GM18951 (cell line): Measurements from ENCODE around the gene PLAU.
"Not testable (repeated sequence)": the region's sequence is repeated elsewhere in the genome, so short reads cannot be mapped to it uniquely, and the experiment has no call there.

ENCODE experiments used
- POLR2A ChIP-seq: IDR thresholded peaks from 4 replicates; pipeline ENCODE4 v1.6.1; 2011; ENCODE audit warnings: mild to moderate bottlenecking; ENCODE audit not compliant: insufficient read length, insufficient read depth; ENCODE audit errors: extremely low read depth
- in situ Hi-C: fragments of 300-500 bp; cut with MboI; formaldehyde crosslinking; loops from one replicate; pipeline ENCODE4 v1.12.0; 2022; ENCODE audit warnings: low sequenced_read_pairs, mixed read lengths, inconsistent platforms; ENCODE audit not compliant: unreplicated experiment

The PLAU gene

DNA sequence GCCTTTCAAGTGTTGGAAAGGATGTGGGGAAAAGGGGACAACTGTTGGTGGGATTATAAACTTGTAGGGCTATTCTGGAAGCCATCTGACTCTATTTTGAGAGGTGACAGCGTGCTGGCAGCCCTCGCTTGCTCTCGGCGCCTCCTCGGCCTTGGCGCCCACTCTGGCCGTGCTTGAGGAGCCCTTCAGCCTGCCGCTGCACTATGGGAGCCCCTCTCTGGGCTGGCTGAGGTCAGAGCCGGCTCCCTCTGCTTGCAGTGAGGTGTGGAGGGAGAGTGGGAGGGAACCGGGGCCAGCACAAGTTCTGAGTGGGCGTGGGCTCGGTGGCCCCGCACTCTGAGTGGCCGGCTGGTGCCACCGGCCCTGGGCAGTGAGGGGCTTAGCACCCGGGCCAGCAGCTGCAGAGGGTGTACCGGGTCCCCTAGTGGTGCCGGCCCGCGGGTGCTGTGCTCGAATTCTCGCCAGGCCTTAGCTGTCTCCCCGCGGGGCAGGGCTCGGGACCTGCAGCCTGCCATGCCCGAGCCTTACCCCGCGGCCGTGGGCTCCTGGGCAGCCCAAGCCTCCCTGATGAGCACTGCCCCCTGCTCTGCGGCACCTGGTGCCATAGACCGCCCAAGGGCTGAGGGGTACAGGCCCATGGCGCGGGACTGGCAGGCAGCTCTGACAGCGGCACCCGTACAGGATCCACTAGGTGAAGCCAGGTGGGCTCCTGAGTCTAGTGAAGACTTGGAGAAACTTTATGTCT is 33.6 kb downstream of the PLAU start:
- TF ChIP-seq POLR2A = no peak
- in situ Hi-C loops = no loop called here

DNA sequence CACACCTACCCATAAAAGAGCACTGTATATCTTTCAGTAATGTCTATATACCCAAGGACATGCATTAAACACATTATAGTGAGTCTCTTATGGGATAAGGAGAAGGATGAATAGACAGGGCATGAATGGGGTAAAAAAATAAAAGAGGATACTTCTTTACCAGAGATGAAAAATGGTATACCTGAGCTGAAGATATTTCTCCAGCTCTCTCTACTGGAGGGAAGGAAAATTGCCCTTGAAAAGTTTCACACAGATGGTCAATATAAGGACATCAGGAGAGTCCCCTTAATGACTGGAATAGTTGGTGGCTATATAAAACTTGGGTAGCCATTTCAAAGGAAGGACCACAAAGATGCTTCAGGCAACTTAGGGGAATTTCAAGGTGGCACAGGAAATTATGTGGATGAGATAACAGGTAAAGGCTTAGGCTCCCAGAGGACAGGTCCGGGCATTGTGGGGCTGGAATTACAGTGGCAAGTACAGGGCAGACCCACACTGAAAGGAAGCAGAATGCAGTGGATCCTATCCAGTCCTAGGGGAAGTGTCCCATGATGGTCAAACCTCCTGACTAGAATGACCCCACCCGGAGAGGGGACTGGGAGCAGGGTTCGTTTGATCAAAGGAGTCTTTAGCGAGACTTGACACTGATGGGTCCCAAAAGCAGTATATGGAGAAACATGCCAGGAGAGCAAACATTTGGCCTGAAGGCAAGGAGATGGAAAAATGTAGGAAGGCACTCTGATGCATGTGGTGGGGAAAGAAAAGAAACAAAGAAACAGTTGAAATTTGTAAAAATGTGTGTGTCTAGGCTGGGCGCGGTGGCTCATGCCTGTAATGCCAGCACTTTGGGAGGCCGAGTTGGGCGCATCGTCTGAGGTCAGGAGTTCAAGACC is 35.6 kb downstream of the PLAU start:
- TF ChIP-seq POLR2A = no peak
- in situ Hi-C loops = no loop called here

DNA sequence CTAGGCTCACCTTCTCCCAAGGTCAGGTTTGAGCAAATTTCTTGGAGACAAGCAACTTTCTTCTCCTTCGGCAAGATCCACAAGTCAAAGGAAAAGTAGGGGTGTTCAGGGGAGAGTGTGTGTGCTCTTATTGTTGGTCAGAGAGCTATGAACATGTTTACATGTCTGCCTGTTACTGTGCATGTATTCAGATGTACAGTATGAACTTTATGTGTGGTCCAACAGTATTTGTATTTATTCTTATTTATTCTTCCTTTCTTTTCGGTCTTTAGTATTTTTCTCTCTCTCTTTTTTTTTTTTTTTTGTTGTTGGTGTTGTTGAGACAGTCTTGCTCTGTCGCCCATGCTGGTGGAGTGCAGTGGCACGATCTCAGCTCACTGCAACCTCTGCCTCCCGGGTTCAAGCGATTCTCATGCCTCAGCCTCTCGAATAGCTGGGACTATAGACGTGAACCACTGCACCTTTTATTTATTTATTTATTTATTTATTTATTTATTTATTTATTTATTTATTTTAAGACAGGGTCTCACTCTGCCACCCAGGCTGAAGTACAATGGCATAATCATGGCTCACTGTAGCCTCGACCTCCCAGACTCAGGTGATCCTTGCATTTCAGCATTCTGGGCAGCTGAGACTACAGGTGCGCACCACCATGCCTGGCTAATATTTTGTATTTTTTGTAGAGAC is 38.2 kb downstream of the PLAU start:
- in situ Hi-C loops = no loop called here
- TF ChIP-seq POLR2A = no peak

DNA sequence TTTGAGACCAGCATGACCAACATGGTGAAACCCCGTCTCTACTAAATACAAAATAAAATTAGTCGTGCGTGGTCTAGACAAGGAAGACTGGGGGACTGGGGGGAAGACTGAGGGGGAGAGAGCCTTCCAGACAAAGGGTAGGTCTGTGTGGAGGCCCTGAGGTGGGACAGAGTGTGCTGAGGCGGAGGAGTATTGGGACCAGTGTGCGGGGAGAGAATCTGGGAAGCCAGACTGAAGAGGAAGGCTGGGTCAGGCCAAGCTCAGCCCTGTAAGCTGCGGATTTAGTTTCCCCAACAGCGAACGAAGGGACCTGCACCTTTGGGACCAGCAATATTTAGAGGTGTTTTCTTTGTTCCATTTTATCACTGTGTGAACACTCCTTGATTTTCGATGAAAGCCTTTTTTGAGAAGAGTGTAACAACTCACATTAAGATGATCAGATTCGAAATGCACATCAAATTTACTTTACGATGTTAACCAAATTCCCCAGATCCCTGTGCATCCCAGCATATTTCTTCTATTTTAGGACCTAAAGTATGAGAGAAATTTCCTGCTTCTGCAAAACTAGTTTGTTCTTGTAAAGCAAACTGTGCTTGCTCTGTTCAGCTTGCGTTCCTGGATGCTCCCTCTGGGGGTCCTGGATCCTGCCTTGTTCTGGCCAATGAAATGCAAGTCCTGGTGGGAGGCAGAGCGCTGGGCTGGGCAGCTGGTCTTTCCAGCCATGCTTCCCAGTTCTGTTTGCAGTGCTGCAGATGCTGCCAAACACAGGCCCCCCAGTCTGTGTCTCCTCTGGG is 39.4 kb downstream of the PLAU start:
- TF ChIP-seq POLR2A = no peak

DNA sequence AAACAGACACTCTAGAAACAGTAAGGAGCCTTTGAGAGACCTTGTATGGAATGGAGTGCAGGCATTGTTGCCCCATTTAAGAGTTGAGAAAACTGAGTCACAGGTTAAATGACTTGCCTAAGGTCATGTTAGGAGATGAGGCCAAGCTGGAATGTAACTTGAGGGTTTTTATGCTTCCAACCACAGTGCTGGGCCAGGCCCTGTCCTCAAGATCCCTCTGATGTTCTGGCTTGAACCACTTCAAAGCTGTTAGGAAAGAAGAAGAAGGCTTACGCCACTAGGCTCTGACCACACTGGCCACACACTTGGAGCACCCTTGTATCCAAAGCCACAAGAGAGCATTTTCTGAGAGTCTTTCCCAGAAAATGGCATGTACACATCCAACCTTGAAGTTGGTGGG is 42.7 kb downstream of the PLAU start:
- no peak for TF ChIP-seq POLR2A
- in situ Hi-C loops = no loop called here

More for the DNA sequence above, 39.4 kb downstream of the PLAU start:
- in situ Hi-C loops = no loop called here

DNA sequence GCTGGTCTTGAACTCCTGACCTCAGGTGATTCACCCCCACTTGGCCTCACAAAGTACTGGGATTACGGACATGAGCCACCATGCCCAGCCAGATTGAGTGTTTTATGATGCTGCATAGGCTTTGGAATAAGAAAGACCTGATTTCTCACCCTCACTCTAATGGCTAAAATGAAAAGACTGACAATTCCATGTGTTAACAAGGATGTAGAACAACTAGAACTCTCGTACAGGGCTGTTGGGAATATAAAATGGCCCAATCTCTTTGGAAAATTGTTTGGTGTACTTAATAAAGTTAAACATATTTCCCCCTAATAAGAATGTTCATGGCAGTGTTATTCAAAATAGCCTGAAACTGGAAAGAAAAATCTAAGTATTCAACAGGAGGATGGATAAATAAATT is 43.8 kb downstream of the PLAU start:
- in situ Hi-C loops = no loop called here
- no peak for TF ChIP-seq POLR2A

DNA sequence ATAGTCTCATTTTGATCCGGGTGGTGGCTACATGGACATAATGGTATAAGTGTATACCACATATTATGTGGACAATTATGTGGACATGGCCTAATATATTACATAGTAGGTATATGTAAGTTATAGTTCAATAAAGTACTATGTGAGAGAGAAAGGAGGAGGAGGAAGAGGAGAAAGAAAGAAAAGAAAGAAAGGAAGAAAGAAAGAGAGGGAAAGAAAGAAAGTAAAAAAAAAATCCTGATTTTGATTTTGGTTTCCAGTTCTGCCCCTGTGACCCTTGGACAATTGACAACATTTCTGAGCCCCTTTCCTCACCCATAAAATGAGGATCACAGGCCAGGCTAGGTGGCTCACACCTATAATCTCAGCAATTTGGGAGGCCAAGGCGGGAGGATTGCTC is 44.8 kb downstream of the PLAU start:
- in situ Hi-C loops = no loop called here
- TF ChIP-seq POLR2A = no peak

DNA sequence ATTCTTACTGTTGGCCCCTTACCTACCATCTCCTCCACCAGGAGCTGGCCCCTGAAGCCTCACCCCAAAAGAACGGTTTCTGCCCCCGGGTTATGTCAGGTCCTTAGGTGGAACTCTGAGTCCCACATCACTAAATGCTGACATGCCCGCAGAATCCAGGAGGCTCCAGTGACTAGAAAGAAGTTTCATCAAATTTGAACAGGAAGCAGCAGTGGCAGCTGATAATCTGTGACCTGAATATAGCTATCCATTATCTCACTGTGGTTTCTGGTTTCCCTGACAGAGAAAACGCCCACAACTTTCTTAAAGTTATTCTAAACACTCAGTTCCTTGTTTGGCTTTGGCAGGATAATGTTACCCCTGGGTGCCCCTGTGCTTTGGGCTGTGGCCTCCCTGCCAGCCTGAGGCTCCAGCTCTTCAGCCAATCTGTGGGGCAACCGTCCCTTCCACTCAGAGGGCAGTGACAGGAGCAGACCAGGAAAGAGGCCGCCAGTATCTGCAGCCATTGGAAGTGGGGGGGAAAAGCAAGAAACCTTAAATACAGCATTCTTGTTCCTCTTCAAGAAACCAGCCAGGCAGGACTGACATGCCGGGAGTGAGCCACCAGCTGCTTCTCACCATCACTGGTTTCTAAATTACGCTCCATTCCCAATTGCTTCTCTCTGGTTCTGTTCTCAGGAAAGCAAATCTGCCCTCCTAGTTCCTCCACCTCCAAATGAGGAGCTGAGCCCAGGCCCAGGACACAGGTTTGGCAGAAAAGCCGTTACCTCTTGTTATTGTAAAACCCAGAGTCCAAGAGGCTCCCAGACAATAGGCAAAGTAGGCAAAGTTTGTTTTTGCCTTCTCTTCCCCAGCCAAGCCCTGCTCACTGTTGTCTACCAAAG is 45.8 kb downstream of the PLAU start:
- no peak for TF ChIP-seq POLR2A
- in situ Hi-C loops = no loop called here

DNA sequence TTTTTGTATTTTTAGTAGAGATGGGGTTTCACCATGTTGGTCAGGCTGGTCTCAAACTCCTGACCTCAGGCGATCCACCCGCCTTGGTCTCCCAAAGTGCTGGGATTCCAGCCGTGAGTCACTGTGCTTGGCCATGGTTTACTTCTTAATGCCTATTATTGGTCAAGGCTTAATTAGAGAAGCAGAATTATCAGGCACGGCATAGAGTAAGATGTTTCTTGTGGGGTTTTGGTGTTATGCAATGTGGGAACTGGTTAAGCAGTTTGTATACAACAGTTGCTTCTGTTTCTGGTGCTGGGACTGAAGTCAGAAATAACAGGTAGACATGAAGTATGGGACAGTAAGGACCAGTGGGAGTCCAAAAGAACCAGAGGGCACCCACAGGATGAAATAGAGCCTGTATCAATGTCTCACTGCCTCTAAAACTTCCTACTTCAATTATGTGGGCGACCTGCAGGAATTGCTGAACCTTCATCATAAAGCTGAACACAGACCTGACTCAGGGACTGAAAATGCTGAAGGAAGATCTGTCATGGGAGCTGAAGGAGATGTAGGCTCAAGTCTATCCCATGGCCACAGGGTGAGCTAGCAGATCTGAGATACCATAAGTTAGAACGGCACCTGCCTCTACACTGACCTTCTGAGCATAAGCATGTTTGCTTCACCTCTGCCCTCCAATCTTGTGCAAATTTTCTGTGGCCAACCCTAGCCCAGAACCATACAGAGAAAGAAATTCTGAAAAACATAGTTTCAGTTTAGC is 48.7 kb downstream of the PLAU start:
- TF ChIP-seq POLR2A = no peak
- in situ Hi-C loops = no loop called here

DNA sequence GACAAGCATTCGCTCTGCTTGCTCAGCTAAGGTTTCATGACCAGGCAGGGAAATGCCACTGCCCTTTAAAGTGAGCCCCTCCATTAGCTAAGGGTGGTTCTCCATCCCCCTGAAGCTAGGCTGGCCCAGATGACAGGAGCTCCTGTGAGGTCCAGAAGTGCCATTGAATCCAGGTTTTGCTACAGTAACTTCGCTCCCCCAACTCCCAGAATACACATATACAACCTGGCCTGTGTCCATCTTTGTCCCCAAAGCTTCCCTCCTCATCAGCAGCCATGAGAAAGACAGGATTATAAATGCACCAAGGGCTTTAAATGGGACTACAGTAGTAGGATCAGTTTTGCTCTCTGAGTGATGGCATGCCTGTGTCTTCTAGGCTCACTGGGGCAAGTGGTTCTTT is 51.5 kb downstream of the PLAU start:
- TF ChIP-seq POLR2A = no peak
- in situ Hi-C loops = no loop called here

DNA sequence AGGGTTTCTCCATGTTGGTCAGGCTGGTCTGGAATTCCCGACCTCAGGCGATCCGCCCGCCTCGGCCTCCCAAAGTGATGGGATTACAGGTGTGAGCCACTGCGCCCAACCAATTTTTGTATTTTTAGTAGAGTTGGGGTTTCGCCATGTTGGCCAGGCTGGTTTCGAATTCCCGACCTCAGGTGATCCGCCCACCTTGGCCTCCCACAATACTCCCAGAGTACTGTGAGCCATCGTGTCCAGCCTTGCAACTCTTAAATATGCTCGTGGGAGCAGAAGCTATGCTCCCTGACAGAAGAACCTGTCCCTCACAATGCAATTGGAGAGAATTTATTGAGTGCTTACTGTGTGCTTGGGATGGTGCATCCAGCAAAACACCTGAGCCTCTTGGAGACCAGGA is 52.6 kb downstream of the PLAU start:
- in situ Hi-C loops = not testable (repeated sequence)
